Natural killer cell (primary cell): ENCODE data around the gene PHF20. TPM values are rescaled to one million over a fixed set of nuclear protein-coding genes. Genes with fewer than 3 reads are reported as not detected.
"Not testable (repeated sequence)": the region's sequence is repeated elsewhere in the genome, so short reads cannot be mapped to it uniquely, and the experiment has no call there.

Experiments used
- ATAC-seq, 3 donors: fragments of 150-1000 bp in 2 of 3; fragments of 200-7000 bp in 1 of 3; cut with Tn5 transposase; 1 replicate in 1 of 3; 2 replicates in 2 of 3; pipeline ENCODE4 v1.10.0; 2021; ENCODE audit warnings: mild to moderate bottlenecking in 2 of 3, moderate library complexity in 2 of 3
- DNase-seq, 2 donors: peaks; one replicate each; pipeline versions ENCODE4 v3.0.0 to v3.0.0-alpha.2; 2013 to 2021; ENCODE audit warnings: mixed read lengths in 1 of 2
- H3K27ac ChIP-seq: one replicate; pipeline ENCODE4 v1.5.1; 2013; ENCODE audit warnings: mild to moderate bottlenecking, low read length
- H3K27me3 ChIP-seq: one replicate; pipeline ENCODE4 v1.6.1; 2013; ENCODE audit warnings: low read length; ENCODE audit not compliant: control insufficient read depth, insufficient read depth
- H3K36me3 ChIP-seq: one replicate; pipeline ENCODE4 v1.6.1; 2013; ENCODE audit warnings: low read length; ENCODE audit not compliant: control insufficient read depth, insufficient read depth
- H3K4me1 ChIP-seq: one replicate; pipeline ENCODE4 v1.6.1; 2013; ENCODE audit warnings: low read length; ENCODE audit not compliant: control insufficient read depth, insufficient read depth
- H3K4me3 ChIP-seq: one replicate; pipeline ENCODE4 v1.5.1; 2013; ENCODE audit warnings: low read length
- H3K9me3 ChIP-seq: one replicate; pipeline ENCODE4 v1.6.1; 2013; ENCODE audit warnings: low read length; ENCODE audit not compliant: control insufficient read depth, insufficient read depth
- H3K27ac Mint-ChIP-seq, 2 donors: one replicate each; pipeline ENCODE4 v1.8.0; 2022; ENCODE audit warnings: mild to moderate bottlenecking in 2 of 2, mixed read lengths in 2 of 2, moderate library complexity in 1 of 2
- H3K27me3 Mint-ChIP-seq, 2 donors: one replicate each; pipeline ENCODE4 v1.8.0; 2022; ENCODE audit warnings: low read depth in 2 of 2, mixed read lengths in 2 of 2
- H3K36me3 Mint-ChIP-seq: one replicate; pipeline ENCODE4 v1.8.0; 2022; ENCODE audit warnings: mixed read lengths
- H3K4me1 Mint-ChIP-seq, 2 donors: one replicate each; pipeline ENCODE4 v1.8.0; 2022; ENCODE audit warnings: mixed read lengths in 2 of 2
- H3K4me3 Mint-ChIP-seq: one replicate; pipeline ENCODE4 v1.8.0; 2022; ENCODE audit warnings: mild to moderate bottlenecking, moderate library complexity, mixed read lengths
- H3K9me3 Mint-ChIP-seq, 2 donors: one replicate each; pipeline ENCODE4 v1.8.0; 2022; ENCODE audit warnings: mixed read lengths in 2 of 2
- WGBS: methylation state at CpG from one replicate; pipeline ENCODE4 v1.1.7; 2013; ENCODE audit warnings: missing lambda C conversion rate; ENCODE audit not compliant: insufficient coverage; 5-methylcytosine and 5-hydroxymethylcytosine counted together
- intact Hi-C: fragments of 100-400 bp; cut with micrococcal nuclease; formaldehyde crosslinking; loops from one replicate; pipeline ENCODE4 v1.14.2; 2022
- total RNA-seq, 4 donors: library from RNA; stranded (reverse); fragments of 120-200 nt in 1 of 4; gene quantifications; one replicate each; pipeline versions ENCODE4 v1.2.3 to v1.2.4, GENCODE V29; 2013 to 2022
- TF ChIP-seq, protein P1 (sequence below): fragments of 200-600 bp; IDR thresholded peaks from one replicate; pipeline ENCODE4 v1.8.0; 2022; ENCODE audit warnings: antibody characterized with exemption

Gene PHF20
- total RNA-seq, 3 donors from 2014 or later (not counting 1 experiment from before 2014, with no cell fraction given), result 151 to 165 (median 161) TPM

GRCh38 chr20:35878113-35878625 lies 106.4 kb downstream of the PHF20 start:
- Mint-ChIP-seq H3K4me3 (no peak overlapping the region), H3K36me3 (peaks cover 6% of the 10 kb centered on the region), H3K4me1 (peaks cover 0 to 8% of the 10 kb centered on the region in 2 donors), H3K27ac (no peak overlapping the region), H3K27me3 (no peaks in the 10 kb centered on the region), H3K9me3 (no peaks in the 10 kb centered on the region)
- WGBS, result 93% methylated on average over 6 of the region's 6 CpGs
- no peaks in the 10 kb centered on the region for H3K9me3 ChIP-seq
- TF ChIP-seq, protein P1, sequence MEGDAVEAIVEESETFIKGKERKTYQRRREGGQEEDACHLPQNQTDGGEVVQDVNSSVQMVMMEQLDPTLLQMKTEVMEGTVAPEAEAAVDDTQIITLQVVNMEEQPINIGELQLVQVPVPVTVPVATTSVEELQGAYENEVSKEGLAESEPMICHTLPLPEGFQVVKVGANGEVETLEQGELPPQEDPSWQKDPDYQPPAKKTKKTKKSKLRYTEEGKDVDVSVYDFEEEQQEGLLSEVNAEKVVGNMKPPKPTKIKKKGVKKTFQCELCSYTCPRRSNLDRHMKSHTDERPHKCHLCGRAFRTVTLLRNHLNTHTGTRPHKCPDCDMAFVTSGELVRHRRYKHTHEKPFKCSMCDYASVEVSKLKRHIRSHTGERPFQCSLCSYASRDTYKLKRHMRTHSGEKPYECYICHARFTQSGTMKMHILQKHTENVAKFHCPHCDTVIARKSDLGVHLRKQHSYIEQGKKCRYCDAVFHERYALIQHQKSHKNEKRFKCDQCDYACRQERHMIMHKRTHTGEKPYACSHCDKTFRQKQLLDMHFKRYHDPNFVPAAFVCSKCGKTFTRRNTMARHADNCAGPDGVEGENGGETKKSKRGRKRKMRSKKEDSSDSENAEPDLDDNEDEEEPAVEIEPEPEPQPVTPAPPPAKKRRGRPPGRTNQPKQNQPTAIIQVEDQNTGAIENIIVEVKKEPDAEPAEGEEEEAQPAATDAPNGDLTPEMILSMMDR, result no peak
- peaks cover 2% of the 10 kb centered on the region for H3K4me1 ChIP-seq
- peaks cover 8% of the 10 kb centered on the region for H3K36me3 ChIP-seq
- no peak for ATAC-seq
- no peak for DNase-seq
- intact Hi-C loops, result no loop called here
- H3K27me3 ChIP-seq, result no peaks in the 10 kb centered on the region
- H3K4me3 ChIP-seq, result no peak overlapping the region
- no peak overlapping the region for H3K27ac ChIP-seq

DNA sequence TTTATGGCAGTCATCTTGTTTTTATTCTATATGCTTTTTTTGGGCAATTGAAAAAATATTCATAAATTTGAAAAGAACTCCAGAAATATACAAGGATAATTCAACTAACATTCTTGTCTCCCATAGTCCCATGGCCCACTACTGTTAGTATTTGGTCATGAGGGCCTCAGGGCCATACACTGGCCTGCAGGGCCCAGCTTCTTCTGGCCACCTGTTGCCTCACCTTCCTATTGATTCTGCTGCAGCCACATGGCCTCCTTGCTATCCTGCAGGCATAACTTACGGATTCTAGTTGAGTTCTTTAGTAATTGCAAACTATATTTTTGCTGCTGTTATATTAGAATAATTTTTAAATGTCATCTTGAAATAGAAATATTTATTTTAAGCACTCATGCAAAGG lies 109.9 kb downstream of the PHF20 start:
- DNase-seq (no peak), ATAC-seq (no peak)
- H3K9me3 ChIP-seq, result no peaks in the 10 kb centered on the region
- H3K9me3 Mint-ChIP-seq, result no peaks in the 10 kb centered on the region
- no peak overlapping the region for H3K27ac Mint-ChIP-seq
- no peak overlapping the region for H3K4me3 ChIP-seq
- no peaks in the 10 kb centered on the region for H3K36me3 Mint-ChIP-seq
- peaks cover 7 to 18% of the 10 kb centered on the region in 2 donors for H3K4me1 Mint-ChIP-seq
- WGBS, result 100% methylated on average over 1 of the region's 1 CpG
- peaks cover 6% of the 10 kb centered on the region for H3K36me3 ChIP-seq
- H3K27ac ChIP-seq, result no peak overlapping the region
- intact Hi-C loops, result loop anchor here (5.0 to 10.0 kb wide), 3 partner anchors 177 to 419 kb away; no protein-coding TSS in a partner anchor
- TF ChIP-seq, protein P1, result no peak
- H3K4me3 Mint-ChIP-seq, result no peak overlapping the region
- no peaks in the 10 kb centered on the region for H3K27me3 ChIP-seq
- no peaks in the 10 kb centered on the region for H3K27me3 Mint-ChIP-seq
- H3K4me1 ChIP-seq, result peaks cover 2% of the 10 kb centered on the region

DNA sequence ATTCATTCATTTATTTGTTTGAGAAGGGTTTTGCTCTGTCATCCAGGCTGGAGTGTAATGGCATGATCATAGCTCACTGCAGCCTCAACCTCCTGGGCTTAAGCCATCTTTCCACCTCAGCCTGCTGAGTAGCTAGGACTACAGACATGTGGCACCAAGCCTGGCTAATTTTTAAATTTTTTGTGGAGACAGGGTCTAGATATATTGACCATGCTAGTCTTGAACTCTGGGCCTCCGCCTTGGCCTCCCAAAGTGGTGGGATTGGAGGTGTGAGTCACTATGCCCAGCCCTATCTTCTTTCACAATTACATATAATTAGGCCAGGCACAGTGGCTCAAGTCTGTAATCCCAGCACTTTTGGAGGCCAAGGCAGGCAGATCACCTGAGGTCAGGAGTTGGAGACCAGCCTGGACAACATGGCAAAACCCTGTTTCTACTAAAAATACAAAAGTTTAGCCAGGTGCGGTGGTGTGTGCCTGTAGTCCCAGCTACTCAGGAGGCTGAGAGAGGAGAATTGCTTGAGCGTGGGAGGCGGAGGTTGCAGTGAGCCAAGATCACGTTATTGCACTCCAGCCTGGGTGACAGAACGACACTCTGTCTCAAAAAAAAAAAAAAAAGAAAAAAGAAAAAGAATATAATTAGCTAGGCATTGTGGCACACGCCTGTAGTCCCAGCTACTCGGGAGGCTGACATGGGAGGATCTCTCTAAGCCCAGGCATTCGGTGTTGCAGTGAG lies 110.8 kb downstream of the PHF20 start:
- H3K27ac Mint-ChIP-seq, H3K4me3 Mint-ChIP-seq, H3K27ac ChIP-seq, H3K27me3 Mint-ChIP-seq, H3K9me3 Mint-ChIP-seq, ATAC-seq, H3K36me3 Mint-ChIP-seq, H3K4me1 ChIP-seq, H3K4me3 ChIP-seq, H3K27me3 ChIP-seq, H3K9me3 ChIP-seq, DNase-seq: not testable (repeated sequence)
- H3K36me3 ChIP-seq, result peaks cover 12% of the 10 kb centered on the region
- 96% methylated on average over 8 of the region's 9 CpGs for WGBS
- intact Hi-C loops, result loop anchor here (5.0 to 10.0 kb wide), 3 partner anchors 178 to 420 kb away; no protein-coding TSS in a partner anchor
- H3K4me1 Mint-ChIP-seq, result peaks cover 7 to 19% of the 10 kb centered on the region in 2 donors

- DNase-seq (no peak), ATAC-seq (no peak)
- WGBS, result 97% methylated on average over 6 of the region's 6 CpGs
- TF ChIP-seq, protein P1, result no peak
- intact Hi-C loops, result loop anchor here (5.0 to 10.0 kb wide), 3 partner anchors 179 to 421 kb away; no protein-coding TSS in a partner anchor
- H3K27ac Mint-ChIP-seq, result peak overlapping the region; percentile 17 to 51
- no peak overlapping the region for H3K4me3 ChIP-seq
- H3K9me3 ChIP-seq, result no peaks in the 10 kb centered on the region
- no peak overlapping the region for H3K4me3 Mint-ChIP-seq
- H3K36me3 ChIP-seq, result peaks cover 12% of the 10 kb centered on the region
- H3K4me1 Mint-ChIP-seq, result peaks cover 7 to 19% of the 10 kb centered on the region in 2 donors
- no peaks in the 10 kb centered on the region for H3K36me3 Mint-ChIP-seq
- H3K4me1 ChIP-seq, result peaks cover 2% of the 10 kb centered on the region
- no peaks in the 10 kb centered on the region for H3K27me3 Mint-ChIP-seq
- no peak overlapping the region for H3K27ac ChIP-seq
- H3K27me3 ChIP-seq, result no peaks in the 10 kb centered on the region
- H3K9me3 Mint-ChIP-seq, result no peaks in the 10 kb centered on the region
These were observed 111.5 kb downstream of the PHF20 start for GRCh38 chr20:35883336-35883777.
